Pons (tissue), 1 donor: Measurements from ENCODE around the gene MROH9.

Experiments
- DNase-seq: peaks from one replicate; pipeline ENCODE4 v3.0.0-alpha.2; 2016; ENCODE audit warnings: low spot score

Gene MROH9

GRCh38 chr1:170970256-170970655 lies 34.9 kb downstream of the MROH9 start:
- no peak for DNase-seq

GRCh38 chr1:170978371-170978910 lies 43.1 kb downstream of the MROH9 start:
- no peak for DNase-seq

- DNase-seq: no peak
These were observed 50.1 kb downstream of the MROH9 start for GRCh38 chr1:170985406-170985805.

GRCh38 chr1:170986901-170987300 lies 51.6 kb downstream of the MROH9 start:
- DNase-seq: no peak

GRCh38 chr1:170987424-170987823 lies 52.1 kb downstream of the MROH9 start:
- DNase-seq: no peak

- no peak for DNase-seq
These were observed 57.8 kb downstream of the MROH9 start for GRCh38 chr1:170993151-170993550.

- no peak for DNase-seq
These were observed 58.4 kb downstream of the MROH9 start for GRCh38 chr1:170993717-170994116.

GRCh38 chr1:171014880-171015279 lies 79.5 kb downstream of the MROH9 start:
- DNase-seq: no peak

GRCh38 chr1:171017426-171017825 lies 82.1 kb downstream of the MROH9 start:
- no peak for DNase-seq

- peak; percentile 11 for DNase-seq
These were observed 84.6 kb downstream of the MROH9 start for GRCh38 chr1:171019971-171020370.

GRCh38 chr1:171032822-171033702 lies 97.7 kb downstream of the MROH9 start:
- no peak for DNase-seq

GRCh38 chr1:171037626-171038025 lies 102.3 kb downstream of the MROH9 start:
- DNase-seq: no peak

GRCh38 chr1:171038284-171038683 lies 103.0 kb downstream of the MROH9 start:
- no peak for DNase-seq

- DNase-seq: no peak
These were observed 112.7 kb downstream of the MROH9 start for GRCh38 chr1:171048014-171048413.

GRCh38 chr1:171052977-171053376 lies 117.6 kb downstream of the MROH9 start:
- no peak for DNase-seq

- DNase-seq: no peak
These were observed 120.8 kb downstream of the MROH9 start for GRCh38 chr1:171055966-171056643.

GRCh38 chr1:171061425-171062143 lies 126.2 kb downstream of the MROH9 start:
- DNase-seq: no peak

GRCh38 chr1:171062902-171063301 lies 127.6 kb downstream of the MROH9 start:
- DNase-seq: no peak

- DNase-seq: no peak
These were observed 139.7 kb downstream of the MROH9 start for GRCh38 chr1:171075041-171075440.

- peak; percentile 48 for DNase-seq
These were observed 146.0 kb downstream of the MROH9 start for GRCh38 chr1:171081314-171081753.

- peak; percentile 52 for DNase-seq
These were observed 146.4 kb downstream of the MROH9 start for GRCh38 chr1:171081763-171082201.

GRCh38 chr1:171082606-171083005 lies 147.3 kb downstream of the MROH9 start:
- no peak for DNase-seq
